GM23338 (cell line): ENCODE results near the gene PAPPA2.

Experiments used
- CREB1 ChIP-seq: fragments of 250-450 bp; sonication (Bioruptor Pico); IDR thresholded peaks from 2 replicates; pipeline ENCODE4 v1.5.0; 2020; ENCODE audit warnings: low read depth, mild to moderate bottlenecking, moderate library complexity
- EZH2 ChIP-seq: fragments of 200-600 bp; sonication (generic); IDR thresholded peaks from one replicate; pipeline ENCODE4 v1.8.0; 2017; ENCODE audit warnings: antibody characterized with exemption, mild to moderate bottlenecking, low read depth; ENCODE audit not compliant: unreplicated experiment
- EZH2phosphoT487 ChIP-seq: fragments of 200-600 bp; sonication (generic); IDR thresholded peaks from one replicate; pipeline ENCODE4 v1.8.1; 2018; ENCODE audit warnings: antibody characterized with exemption; ENCODE audit not compliant: unreplicated experiment
- NANOG ChIP-seq: IDR thresholded peaks from 2 replicates; pipeline ENCODE4 v1.6.1; 2016; ENCODE audit warnings: antibody characterized with exemption, borderline replicate concordance
- POLR2AphosphoS5 ChIP-seq: IDR thresholded peaks from 2 replicates; pipeline ENCODE4 v1.6.1; 2016; ENCODE audit warnings: antibody characterized with exemption, low read depth
- ZNF114 ChIP-seq: fragments of 250-450 bp; sonication (Bioruptor Pico); IDR thresholded peaks from 2 replicates; pipeline ENCODE4 v1.5.0; 2020; ENCODE audit warnings: mild to moderate bottlenecking, moderate library complexity
- TF ChIP-seq, protein P1 (sequence below), 2 experiments: fragments of 200-600 bp in 1 of 2; sonication (generic) in 1 of 2; conservative IDR thresholded peaks; 2 replicates each; pipeline versions ENCODE4 v1.5.1 to v1.6.1; 2016 to 2017; ENCODE audit warnings: antibody characterized with exemption in 2 of 2, low read depth in 2 of 2, mild to moderate bottlenecking in 2 of 2, moderate library complexity in 1 of 2
- TF ChIP-seq, protein P2 (sequence below): IDR thresholded peaks from one replicate; pipeline ENCODE4 v1.6.1; 2018; ENCODE audit warnings: antibody characterized with exemption; ENCODE audit not compliant: unreplicated experiment
- TF ChIP-seq, protein P3 (sequence below): IDR thresholded peaks from 2 replicates; pipeline ENCODE4 v1.6.1; 2016; ENCODE audit warnings: antibody characterized with exemption

DNA sequence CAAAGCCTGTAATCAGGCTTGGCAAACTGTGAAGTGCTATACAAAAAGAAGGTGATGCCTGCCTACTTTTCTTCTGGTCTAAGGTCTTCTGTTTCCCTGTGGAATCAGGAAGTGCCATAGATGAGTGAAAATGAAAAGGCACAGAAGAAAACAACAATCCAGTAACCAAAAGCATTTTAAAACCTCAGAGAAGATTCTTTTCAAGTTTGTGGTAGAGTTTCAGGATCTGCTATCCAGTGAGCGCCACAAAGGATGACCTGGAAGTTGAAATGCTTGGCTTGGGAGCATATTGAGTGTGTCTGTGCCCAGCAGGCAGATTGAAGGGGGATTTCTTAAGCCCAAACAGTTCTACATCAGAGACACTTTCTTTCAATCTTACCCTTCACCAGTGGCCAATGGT lies 272.2 kb downstream of the PAPPA2 start:
- TF ChIP-seq, protein P1, sequence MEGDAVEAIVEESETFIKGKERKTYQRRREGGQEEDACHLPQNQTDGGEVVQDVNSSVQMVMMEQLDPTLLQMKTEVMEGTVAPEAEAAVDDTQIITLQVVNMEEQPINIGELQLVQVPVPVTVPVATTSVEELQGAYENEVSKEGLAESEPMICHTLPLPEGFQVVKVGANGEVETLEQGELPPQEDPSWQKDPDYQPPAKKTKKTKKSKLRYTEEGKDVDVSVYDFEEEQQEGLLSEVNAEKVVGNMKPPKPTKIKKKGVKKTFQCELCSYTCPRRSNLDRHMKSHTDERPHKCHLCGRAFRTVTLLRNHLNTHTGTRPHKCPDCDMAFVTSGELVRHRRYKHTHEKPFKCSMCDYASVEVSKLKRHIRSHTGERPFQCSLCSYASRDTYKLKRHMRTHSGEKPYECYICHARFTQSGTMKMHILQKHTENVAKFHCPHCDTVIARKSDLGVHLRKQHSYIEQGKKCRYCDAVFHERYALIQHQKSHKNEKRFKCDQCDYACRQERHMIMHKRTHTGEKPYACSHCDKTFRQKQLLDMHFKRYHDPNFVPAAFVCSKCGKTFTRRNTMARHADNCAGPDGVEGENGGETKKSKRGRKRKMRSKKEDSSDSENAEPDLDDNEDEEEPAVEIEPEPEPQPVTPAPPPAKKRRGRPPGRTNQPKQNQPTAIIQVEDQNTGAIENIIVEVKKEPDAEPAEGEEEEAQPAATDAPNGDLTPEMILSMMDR (conservative IDR thresholded peaks at IDR 0.05; ENCODE audit: low read depth in 2 of 2), result no peak
- TF ChIP-seq, protein P2, sequence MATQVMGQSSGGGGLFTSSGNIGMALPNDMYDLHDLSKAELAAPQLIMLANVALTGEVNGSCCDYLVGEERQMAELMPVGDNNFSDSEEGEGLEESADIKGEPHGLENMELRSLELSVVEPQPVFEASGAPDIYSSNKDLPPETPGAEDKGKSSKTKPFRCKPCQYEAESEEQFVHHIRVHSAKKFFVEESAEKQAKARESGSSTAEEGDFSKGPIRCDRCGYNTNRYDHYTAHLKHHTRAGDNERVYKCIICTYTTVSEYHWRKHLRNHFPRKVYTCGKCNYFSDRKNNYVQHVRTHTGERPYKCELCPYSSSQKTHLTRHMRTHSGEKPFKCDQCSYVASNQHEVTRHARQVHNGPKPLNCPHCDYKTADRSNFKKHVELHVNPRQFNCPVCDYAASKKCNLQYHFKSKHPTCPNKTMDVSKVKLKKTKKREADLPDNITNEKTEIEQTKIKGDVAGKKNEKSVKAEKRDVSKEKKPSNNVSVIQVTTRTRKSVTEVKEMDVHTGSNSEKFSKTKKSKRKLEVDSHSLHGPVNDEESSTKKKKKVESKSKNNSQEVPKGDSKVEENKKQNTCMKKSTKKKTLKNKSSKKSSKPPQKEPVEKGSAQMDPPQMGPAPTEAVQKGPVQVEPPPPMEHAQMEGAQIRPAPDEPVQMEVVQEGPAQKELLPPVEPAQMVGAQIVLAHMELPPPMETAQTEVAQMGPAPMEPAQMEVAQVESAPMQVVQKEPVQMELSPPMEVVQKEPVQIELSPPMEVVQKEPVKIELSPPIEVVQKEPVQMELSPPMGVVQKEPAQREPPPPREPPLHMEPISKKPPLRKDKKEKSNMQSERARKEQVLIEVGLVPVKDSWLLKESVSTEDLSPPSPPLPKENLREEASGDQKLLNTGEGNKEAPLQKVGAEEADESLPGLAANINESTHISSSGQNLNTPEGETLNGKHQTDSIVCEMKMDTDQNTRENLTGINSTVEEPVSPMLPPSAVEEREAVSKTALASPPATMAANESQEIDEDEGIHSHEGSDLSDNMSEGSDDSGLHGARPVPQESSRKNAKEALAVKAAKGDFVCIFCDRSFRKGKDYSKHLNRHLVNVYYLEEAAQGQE, result no peak
- no peak for TF ChIP-seq EZH2
- TF ChIP-seq, protein P3, sequence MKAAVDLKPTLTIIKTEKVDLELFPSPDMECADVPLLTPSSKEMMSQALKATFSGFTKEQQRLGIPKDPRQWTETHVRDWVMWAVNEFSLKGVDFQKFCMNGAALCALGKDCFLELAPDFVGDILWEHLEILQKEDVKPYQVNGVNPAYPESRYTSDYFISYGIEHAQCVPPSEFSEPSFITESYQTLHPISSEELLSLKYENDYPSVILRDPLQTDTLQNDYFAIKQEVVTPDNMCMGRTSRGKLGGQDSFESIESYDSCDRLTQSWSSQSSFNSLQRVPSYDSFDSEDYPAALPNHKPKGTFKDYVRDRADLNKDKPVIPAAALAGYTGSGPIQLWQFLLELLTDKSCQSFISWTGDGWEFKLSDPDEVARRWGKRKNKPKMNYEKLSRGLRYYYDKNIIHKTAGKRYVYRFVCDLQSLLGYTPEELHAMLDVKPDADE, result no peak
- no peak for TF ChIP-seq CREB1
- no peak for TF ChIP-seq POLR2AphosphoS5
- TF ChIP-seq NANOG, result no peak
- no peak for TF ChIP-seq EZH2phosphoT487
- TF ChIP-seq ZNF114 (CRISPR knock-in tag), result no peak
